Ecto neural progenitor cell (in vitro differentiated cells): ENCODE measurements around the gene KCNJ6.
A peak's percentile ranks its signal among the peaks of the same experiment; 100 is the strongest.
"Not testable (repeated sequence)": the region's sequence is repeated elsewhere in the genome, so short reads cannot be mapped to it uniquely, and the experiment has no call there.

Experiments
- DNase-seq: peaks from one replicate; pipeline ENCODE4 v3.0.0-alpha.2; 2018; ENCODE audit warnings: low spot score

Gene KCNJ6

DNA sequence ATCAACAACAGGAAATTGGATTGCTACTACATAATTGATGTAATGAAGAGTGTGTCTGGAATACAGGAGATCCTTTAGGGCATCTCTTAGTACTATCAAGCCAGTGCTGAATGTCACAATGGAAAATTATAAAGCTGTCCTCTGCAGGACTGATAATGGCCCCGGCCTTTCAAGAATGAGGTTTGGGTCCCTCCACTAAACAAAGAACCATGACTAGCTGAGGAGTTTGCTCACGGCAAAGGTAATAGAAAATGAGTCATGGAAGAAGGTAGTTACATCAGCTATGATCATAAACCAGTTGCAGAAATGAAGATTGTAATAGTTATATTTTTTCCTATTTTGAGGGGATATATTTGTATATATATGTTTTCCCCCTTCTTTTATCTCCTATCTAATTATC, 145.8 kb downstream of the KCNJ6 start:
- DNase-seq = no peak

DNA sequence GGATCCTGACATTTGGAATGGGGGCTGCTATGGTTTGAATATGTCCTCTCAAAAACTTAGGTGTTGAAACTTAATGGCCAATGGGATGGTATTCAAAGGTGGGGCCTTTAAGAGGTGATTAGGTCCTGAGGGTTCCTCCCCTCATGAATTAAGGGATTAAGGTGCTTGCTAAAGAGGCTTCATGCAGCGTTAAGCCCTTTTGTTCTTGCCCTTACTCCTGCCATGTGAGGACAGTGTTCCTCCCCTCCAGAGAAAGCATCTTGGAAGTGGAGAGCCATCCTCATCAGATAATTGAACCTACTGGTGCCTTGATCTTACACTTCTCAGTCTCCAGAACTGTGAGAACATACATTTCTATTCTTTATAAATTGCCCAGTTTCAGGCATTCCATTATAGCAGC, 146.6 kb downstream of the KCNJ6 start:
- DNase-seq = no peak

DNA sequence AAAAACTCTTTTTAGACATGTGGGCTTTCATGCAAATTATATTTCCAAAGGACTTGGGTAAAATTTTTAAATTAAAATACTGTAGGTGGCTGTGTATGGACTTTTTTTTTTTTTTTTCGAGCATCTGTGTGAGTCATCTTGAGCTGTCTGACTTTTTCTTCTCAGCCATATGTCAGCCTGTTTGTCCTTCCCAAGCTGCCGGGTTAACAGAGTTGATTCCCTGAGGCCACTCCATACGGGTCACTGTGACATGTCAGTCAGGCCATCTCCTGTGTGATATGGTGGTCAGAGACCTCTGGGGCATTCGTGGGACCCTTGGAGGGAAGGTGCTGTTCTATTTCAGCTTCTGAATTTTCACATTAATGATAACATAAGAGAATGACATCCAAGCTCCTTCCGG, 148.3 kb downstream of the KCNJ6 start:
- DNase-seq = peak; percentile 31

DNA sequence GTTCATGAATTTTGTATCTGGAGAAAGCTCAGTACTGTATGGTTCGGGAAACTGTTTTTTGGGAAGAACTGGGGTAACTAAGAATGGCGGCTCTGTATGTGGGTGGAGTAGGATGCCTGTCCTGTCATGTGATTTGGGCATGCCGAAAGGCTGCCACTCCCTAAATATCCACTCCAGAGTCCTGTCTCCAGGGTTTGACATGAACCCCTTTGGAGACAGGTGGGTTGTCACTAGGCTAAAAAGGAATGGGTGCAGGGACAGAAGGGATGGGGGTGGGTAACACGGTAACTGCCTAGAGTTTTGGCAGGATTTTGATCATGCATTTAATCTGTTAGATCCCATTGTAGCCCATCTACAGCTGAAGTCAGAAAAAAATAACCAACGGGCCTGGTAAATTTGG, 150.1 kb downstream of the KCNJ6 start:
- DNase-seq = peak; percentile 15

DNA sequence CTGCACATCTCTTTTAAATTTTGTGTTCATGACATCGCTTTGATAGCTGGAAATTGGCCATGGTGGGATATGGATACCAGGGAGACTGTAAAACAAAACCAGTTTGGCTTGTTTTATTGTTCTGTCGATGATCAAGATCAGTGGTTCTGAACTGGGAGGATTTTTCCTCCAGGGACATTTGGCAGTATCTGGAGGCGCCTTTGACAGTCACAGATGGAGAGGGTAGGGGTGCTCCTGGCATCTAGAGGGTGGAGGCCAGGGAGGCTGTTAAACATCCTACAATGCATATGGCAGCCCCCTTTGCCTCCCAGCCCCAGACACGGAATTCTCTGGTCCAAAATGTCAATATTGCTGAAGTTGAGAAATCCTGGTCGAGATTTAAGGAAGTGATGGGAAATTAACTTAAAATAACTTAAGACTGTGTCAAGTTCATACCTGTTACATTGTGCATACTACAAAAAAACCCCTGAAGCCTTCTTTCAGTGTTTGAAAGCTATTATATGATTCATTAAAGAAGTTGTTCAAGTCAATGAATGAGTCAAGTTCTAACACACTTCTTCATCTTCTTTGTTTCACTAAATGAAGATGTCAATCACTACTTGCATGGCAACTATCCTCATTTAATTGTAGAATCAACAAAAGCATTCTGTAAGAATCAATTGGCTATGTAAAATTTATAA, 150.9 kb downstream of the KCNJ6 start:
- DNase-seq = no peak

DNA sequence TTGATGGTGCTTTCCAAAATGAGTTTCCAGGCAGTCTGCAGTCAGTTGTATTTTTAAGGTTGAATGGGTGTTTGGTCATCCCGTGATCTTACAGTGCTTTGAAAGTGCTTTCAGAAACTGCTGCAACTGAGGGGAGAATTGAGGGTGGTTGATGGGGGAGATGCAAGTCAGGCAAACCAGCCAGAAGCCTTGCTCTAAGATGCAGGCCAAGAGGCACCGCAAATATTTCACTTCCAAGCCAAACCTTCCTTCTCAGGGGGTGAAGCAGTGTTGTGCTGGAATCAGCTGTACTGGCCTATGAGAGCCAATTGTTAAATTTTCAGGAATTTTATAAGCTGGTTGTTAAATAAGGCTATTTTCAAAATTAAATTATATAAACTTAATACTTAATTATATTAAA, 151.6 kb downstream of the KCNJ6 start:
- peak; percentile 6 for DNase-seq

DNA sequence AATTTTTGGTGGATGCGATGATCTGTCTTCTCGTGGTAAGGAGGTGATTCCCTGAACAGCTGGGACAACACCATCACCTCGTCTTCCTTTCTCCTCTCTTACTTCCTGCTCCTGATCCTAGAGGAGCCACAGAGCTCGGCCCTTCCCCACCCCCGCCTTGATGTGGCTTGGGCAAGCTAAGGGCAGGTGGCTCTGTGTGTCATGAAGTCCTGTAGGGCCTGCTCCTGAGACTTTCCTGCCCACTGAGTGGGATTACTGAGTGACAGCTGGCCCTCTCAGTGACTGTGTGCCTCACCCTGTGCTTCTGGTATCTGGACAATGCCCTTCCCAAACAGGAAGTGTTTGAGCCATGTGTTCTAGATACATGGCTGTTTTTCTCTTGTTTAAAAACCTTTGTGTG, 153.0 kb downstream of the KCNJ6 start:
- no peak for DNase-seq

DNA sequence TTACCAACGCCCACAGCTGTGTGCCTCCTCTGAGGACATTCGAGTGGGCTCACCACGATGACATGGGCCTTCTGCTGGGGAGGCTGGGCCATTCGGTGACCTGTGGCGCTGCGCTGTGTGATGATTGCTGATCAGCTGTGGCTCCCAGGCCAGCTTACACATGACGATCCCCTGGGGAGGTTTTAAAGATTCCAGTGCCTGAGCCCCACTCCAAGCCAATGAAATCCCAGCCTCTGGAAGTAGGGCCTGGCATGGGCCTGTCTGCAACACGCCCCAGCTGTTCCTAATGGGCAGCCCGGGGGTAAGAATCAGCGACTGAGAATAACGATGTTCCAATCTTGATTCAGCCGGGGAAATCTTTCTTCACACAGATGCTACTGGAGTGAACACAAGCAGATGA, 153.7 kb downstream of the KCNJ6 start:
- DNase-seq = no peak

DNA sequence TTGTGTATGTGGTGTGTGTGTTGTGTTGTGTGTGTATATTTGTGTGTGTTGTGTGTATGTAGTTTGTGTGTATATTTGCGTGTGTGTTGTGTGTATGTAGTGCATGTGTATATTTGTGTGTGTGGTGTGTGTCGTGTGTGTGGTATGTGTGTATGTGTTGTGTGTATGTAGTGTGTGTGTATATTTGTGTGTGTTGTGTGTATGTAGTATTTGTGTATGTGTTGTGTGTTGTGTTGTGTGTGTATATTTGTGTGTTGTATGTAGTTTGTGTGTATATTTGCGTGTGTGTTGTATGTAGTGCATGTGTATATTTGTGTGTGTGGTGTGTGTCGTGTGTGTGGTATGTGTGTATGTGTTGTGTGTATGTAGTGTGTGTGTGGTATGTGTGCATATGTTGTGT, 154.9 kb downstream of the KCNJ6 start:
- not testable (repeated sequence) for DNase-seq

DNA sequence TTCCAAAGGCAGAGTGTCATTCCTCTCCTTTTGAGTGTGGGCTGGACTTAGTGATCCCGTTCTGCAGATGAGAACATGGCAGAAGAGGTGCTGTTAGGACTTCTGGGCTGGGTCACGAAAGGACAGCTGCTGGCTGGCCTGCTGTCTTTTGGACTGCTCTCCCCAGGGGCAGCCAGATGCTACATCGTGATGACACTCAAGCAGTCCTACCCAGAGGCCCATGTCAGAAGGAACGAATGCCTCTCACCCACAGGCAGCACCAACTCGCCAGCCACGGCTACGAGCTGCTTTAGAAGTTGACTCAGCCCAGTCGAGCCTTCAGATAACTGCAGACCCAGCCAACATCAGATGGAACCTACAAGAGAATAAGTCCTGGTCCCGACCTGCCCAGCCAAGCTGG, 156.5 kb downstream of the KCNJ6 start:
- no peak for DNase-seq

DNA sequence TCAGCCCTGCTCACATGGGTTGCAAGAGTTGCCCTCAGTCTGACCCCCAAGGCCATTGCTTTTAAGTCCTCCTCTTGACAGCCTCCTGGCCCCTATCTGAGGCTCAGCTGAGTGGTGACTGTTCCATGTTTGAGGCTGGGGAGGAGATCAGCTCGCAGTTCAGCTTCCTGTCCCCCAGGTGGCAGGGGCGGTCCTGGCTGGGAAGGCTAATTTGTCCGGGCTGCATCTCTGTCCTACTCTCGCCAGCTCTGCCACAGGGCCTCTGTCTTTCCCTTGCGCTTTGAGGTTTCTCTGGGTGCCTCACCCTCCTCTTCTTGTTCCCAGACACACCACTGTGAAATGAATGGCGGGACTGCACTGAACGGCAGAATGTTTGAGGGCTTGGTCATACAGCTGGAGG, 157.3 kb downstream of the KCNJ6 start:
- DNase-seq = peak; percentile 79

DNA sequence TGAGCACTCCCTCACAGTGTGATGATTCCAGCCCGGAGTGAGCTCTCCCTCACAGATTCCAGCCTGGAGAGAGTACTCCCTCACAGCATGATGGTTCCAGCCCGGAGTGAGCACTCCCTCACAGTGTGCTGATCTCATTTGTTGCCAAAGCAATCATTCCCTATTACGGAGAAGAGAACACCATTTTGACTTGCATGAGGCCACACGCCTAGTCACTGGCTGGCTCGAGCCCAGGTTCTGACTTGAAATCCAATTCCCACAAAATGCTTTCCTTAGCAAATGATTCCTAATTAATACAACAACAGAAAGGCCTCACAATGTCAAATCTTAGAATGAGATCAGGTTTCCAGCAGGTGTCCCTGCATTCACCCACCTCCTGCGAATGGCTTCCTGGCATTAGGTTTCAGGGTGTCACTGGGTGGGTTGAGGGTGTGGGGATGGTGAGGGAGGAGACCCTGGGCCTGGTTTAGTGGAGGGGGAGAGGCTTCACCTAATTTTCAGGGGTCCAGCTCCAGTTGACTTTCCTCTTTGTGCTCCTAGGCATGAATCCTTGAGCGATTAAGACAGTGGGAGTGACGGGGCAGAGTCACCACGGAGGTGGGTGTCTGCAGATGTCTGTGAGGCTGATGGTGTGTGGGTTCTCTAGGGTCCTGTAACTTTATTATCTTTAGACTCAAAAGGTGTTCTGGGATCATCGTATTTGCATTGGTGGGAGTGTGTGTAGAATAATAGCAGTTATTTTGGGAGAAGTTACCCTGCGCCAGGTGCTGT, 158.5 kb downstream of the KCNJ6 start:
- no peak for DNase-seq

DNA sequence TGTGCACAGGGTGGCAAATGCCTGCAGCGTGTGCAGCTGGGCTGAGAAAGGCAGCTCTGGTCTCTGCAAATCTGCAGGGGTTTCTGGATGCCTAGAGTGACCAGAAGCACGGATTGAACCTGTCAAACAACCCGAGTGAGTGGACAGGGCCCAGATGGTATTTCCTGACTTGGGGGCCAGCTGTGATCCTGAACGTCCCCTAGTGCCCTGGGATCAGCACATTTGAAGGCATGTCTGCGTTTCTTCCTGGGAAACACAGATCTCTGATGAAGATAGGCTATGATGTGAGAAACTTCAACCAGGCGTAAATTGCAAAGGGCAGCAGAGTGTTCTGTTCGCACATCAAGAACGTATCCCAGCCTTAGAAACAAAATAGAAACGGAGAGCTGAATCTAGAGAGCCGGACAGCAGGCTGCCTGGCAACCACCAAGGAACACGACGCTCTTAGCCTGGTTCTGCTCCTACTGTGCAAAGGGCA, 163.1 kb downstream of the KCNJ6 start:
- no peak for DNase-seq

DNA sequence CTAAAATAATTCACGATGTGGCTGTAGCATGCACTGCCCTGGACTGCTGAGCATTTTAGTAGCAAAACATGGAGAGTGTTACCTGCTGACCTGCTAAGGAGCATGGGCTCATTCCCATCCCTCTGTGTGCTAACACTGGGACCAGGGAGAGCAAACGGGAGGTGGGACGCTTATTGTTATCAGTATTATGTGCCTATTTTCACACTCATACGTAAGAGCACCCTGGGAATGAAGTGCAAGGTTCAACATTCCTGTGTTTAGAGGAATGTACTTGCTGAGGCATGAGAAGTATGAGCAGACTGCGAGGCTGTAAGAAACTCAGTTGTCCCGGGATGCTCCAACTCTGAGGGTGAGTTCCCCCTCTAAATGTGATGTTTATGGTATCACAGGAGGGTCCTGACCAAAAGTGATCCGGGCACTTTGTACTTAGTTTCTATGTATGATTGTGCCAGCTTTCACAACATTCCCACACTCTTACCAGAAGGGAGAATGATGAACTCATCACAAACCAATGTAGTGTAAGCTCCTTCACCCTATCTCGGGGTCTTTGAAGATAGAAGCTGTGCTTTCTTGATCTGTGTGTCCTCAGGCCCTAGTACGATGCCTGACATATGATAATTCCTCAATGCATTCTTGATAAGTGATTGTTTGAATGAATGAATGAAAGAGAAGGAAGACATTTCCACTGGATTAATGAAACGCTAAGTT, 164.8 kb downstream of the KCNJ6 start:
- DNase-seq = no peak

DNA sequence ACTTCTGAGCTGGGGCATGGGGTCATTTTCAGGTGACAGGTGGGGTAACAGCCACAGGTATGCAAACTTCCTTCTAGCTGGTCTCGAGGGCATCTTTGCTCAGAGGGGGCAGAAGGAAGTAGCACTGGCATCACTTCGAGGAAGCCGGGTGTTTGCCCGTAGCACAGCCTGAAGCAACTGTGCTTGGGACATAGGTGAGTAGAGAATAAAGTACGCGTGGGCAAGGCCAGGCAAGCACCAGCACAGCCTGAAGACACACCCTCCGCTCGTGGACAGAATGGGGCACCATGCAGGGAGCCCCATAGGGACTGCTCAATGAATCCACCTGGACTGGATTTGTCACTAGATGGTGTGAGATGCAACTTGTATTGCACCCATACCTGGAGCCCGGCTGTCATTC, 167.1 kb downstream of the KCNJ6 start:
- no peak for DNase-seq

DNA sequence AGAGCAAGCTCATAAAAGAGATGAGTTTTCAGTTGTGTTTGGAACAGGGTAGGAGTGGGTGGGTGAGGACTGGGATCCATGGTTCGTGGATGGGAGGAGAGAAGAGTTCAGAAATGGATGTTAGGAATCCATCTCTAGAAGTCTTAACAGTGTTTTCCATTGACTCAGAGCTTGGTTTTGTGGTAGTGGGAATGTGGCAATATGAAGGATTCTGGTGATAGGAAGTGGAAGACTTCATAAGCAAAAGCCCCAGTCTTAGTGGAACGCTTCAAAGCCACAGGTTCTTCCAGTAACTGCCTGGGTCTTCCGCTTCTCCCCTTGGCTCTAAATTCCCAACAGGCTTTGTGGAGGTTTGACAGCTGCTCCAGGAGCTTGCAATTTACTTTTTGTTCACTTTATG, 167.9 kb downstream of the KCNJ6 start:
- no peak for DNase-seq

DNA sequence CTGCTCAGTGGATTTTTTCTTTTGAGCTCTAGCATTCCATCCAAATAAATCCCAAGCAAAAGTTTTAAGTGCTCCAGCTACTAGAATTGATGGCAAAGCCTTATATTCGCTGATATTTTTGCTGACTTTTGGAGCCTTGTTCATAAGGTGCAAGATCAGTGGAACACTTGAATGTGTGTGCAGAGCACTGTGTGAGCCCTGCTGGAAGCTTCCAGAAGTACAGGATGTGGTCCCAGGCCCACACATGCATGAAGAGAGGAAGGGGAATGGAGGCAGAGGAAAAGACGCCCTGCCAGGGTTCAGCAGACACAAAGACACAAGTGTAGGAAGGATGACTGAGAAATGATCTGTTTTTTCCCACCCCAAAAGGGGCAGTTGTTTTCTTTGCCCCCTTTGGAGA, 169.4 kb downstream of the KCNJ6 start:
- DNase-seq = no peak

DNA sequence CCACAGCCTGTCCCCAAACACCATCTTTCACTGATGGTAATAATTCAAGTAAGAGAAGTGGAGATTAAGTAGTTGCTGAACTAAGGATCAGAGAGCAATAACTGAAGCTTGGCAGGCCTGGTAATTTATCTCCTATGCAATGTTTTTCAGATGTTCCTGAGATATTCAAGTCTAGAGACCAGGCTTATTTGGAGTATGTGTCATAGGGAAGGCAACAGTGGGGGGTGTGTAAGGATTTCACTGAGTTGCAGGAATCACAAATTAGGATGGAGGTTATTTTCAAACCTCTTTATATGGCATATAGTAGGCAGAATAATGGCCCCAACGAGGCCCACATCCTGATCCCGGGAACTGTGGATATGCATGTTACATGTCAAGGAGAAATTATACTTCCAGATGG, 171.7 kb downstream of the KCNJ6 start:
- DNase-seq = no peak

DNA sequence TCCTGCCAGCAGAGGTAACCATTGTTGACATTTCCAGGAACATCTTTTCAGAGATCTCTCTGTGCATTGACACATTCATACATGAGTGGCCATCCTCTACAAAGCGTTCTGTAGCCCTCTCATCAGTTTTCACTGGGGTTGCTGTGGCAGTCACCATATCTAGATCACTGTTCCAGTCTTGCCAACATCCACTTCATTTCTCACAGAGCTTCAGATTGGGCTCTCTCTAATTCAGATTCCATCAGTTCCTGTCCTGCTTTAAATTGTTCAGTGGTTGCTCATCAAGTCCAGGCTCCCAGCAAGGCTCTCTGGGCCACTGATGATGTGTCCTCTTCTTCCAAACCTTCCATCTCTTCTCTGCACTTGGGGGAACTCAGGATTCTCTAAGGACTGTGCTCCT, 173.7 kb downstream of the KCNJ6 start:
- DNase-seq = no peak

DNA sequence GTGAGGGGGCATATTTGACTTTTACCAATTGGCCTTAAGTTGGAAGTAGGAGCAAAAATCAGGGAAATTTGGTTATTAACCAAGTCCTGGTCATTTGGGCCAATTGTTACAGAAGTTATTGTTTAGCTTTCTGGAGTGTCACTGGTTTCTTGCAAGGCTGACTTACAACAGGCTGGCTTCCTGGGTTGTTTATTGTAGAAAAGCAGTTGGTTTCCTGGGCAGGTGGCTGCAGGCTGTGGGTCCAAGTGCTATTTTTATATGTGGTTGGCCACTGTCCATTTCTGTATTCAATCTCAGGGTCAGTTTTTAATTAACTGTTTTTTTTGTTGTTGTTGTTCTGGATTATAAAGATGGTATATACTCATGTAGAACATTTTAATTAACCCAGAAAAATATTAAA, 174.1 kb downstream of the KCNJ6 start:
- DNase-seq = no peak

DNA sequence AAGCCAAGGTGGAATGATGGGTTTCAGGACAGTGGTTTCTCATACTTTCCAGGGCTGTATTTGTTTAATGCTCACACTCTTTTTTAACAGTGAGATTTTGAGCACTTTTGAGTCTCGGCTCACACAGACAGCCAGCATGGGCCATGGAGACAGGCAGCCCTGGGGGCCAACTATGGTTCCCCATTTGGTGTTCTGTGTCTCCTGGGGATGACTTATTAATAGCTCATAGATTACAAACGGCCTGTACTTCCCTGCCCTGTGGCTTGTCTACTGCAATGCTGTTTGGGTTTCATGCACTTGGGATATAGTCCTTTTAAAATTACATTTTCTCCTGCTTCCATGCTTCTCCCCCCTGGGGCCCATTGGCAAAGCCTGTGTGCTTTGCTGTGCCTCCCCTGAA, 178.3 kb downstream of the KCNJ6 start:
- no peak for DNase-seq

DNA sequence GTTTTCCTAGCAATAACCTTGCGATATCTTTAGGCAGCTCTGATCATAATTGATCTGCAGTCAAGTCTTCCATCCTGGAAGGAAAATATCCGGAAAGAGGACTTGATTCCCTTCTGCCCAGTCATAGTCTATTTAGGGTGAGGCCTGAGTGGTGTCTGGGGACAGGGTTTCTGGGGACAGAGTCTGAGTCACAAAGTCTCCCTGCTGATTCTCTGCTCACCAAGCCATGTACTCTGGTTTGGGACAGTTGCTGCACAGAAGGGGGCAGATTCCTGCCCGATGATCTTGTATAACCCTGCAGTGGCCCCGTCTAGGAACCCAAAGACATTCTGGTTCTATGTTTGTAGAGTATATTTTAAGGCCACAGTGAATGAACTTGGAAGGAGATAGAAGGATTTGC, 178.8 kb downstream of the KCNJ6 start:
- DNase-seq = no peak

DNA sequence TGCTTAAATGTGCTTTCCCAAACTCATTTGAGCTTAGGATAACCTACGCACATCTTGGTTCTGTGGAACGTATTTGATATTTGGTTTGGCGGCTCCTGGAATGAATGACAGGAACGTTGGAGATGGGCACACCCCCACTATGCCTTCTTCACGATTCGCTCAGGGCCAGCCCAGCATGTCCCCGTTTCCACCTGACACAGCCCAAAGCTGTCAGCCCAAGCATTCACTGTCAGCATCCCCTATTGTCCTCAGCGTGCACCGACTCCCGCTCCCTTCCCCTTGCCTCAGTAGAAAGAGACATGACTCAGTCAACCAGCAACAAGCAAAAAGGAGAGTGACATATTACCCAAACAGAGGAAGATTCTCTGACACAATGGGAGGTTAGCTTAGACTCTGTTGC, 181.4 kb downstream of the KCNJ6 start:
- DNase-seq = no peak
